BE2C (cell line): ENCODE results near the gene CCDC30.

Source experiments
- DNase-seq: peaks from one replicate; pipeline ENCODE4 v3.0.0-alpha.2; 2020
- H3K27me3 ChIP-seq: fragments of 250-450 bp; sonication (Bioruptor Pico); 2 replicates; pipeline ENCODE4 v1.5.1; 2020; ENCODE audit warnings: mild to moderate bottlenecking
- H3K36me3 ChIP-seq: fragments of 250-450 bp; sonication (Bioruptor Pico); 2 replicates; pipeline ENCODE4 v1.5.1; 2020; ENCODE audit warnings: mild to moderate bottlenecking
- H3K4me1 ChIP-seq: fragments of 250-450 bp; sonication (Bioruptor Pico); 2 replicates; pipeline ENCODE4 v1.5.1; 2020
- H3K4me3 ChIP-seq: 2 replicates; pipeline ENCODE4 v1.5.1; 2011; ENCODE audit warnings: low read depth, low read length
- H3K9me3 ChIP-seq: fragments of 250-450 bp; sonication (Bioruptor Pico); 2 replicates; pipeline ENCODE4 v1.5.1; 2020
- CTCF ChIP-seq: IDR thresholded peaks from 2 replicates; pipeline ENCODE4 v1.5.1; 2012; ENCODE audit warnings: mild to moderate bottlenecking, low read depth, low read length

Gene CCDC30

GRCh38 chr1:42689912-42690311 lies 226.8 kb downstream of the CCDC30 start:
- no peaks in the 10 kb centered on the region for H3K9me3 ChIP-seq
- DNase-seq: no peak
- no peaks in the 10 kb centered on the region for H3K4me1 ChIP-seq
- TF ChIP-seq CTCF: no peak
- H3K27me3 ChIP-seq: no peaks in the 10 kb centered on the region
- H3K4me3 ChIP-seq: no peak overlapping the region
- peaks cover 39% of the 10 kb centered on the region for H3K36me3 ChIP-seq

GRCh38 chr1:42690477-42691156 lies 227.5 kb downstream of the CCDC30 start:
- Histone ChIP-seq H3K27me3 (no peaks in the 10 kb centered on the region), H3K4me3 (no peak overlapping the region), H3K4me1 (no peaks in the 10 kb centered on the region), H3K9me3 (no peaks in the 10 kb centered on the region), H3K36me3 (peaks cover 42% of the 10 kb centered on the region)
- TF ChIP-seq CTCF: no peak
- DNase-seq: no peak

- H3K4me1 ChIP-seq: no peaks in the 10 kb centered on the region
- no peak for TF ChIP-seq CTCF
- peaks cover 42% of the 10 kb centered on the region for H3K36me3 ChIP-seq
- no peak for DNase-seq
- no peaks in the 10 kb centered on the region for H3K27me3 ChIP-seq
- H3K4me3 ChIP-seq: no peak overlapping the region
- H3K9me3 ChIP-seq: no peaks in the 10 kb centered on the region
These were observed 228.0 kb downstream of the CCDC30 start for GRCh38 chr1:42691157-42691498.

GRCh38 chr1:42692461-42692860 lies 229.4 kb downstream of the CCDC30 start:
- no peak for DNase-seq
- TF ChIP-seq CTCF: no peak
- Histone ChIP-seq H3K9me3 (no peaks in the 10 kb centered on the region), H3K27me3 (no peaks in the 10 kb centered on the region), H3K36me3 (peaks cover 50% of the 10 kb centered on the region), H3K4me3 (no peak overlapping the region), H3K4me1 (no peaks in the 10 kb centered on the region)

- Histone ChIP-seq H3K4me1 (no peaks in the 10 kb centered on the region), H3K4me3 (no peak overlapping the region), H3K9me3 (no peaks in the 10 kb centered on the region), H3K27me3 (no peaks in the 10 kb centered on the region), H3K36me3 (peaks cover 51% of the 10 kb centered on the region)
- DNase-seq: no peak
- no peak for TF ChIP-seq CTCF
These were observed 229.8 kb downstream of the CCDC30 start for GRCh38 chr1:42692911-42693310.

GRCh38 chr1:42698081-42698813 lies 235.2 kb downstream of the CCDC30 start:
- no peak overlapping the region for H3K4me3 ChIP-seq
- DNase-seq: no peak
- no peaks in the 10 kb centered on the region for H3K9me3 ChIP-seq
- peaks cover 86% of the 10 kb centered on the region for H3K36me3 ChIP-seq
- H3K4me1 ChIP-seq: no peaks in the 10 kb centered on the region
- no peak for TF ChIP-seq CTCF
- H3K27me3 ChIP-seq: no peaks in the 10 kb centered on the region
